ENCODE results near the gene IRF2BP1. TPM values are rescaled to one million over a fixed set of nuclear protein-coding genes. Genes with fewer than 3 reads are reported as not detected.
"Not testable (repeated sequence)": the region's sequence is repeated elsewhere in the genome, so short reads cannot be mapped to it uniquely, and the experiment has no call there.

The IRF2BP1 gene
- total and polyA plus RNA-seq, 11 donors = 13.6 to 40.0 (median 19.2) TPM

GRCh38 chr19:45870798-45871197, 15.1 kb downstream of the IRF2BP1 start:
- ATAC-seq = no peak
- Histone ChIP-seq H3K9me3 (no peaks in the 10 kb centered on the region), H3K4me3 (no peak overlapping the region), H3K36me3 (no peaks in the 10 kb centered on the region), H3K4me1 (no peaks in the 10 kb centered on the region), H3K27ac (no peak overlapping the region), H3K27me3 (peaks cover 0 to 8% (median 0%) of the 10 kb centered on the region in 9 donors)
- DNase-seq = no peak
- intact Hi-C loops (cut with DNase I) = no loop called here
- no peak for TF ChIP-seq POLR2A (IDR thresholded peaks at IDR 0.05)
- TF ChIP-seq CTCF (IDR thresholded peaks at IDR 0.05) = no peak
- 81 to 88% (median 87%) methylated on average over 5 of the region's 5 CpGs for WGBS, 4 donors

GRCh38 chr19:45867241-45867640, 18.7 kb downstream of the IRF2BP1 start:
- WGBS, 4 donors = 59 to 74% (median 65%) methylated on average over 4 of the region's 4 CpGs
- ATAC-seq; H3K9me3 ChIP-seq; DNase-seq; H3K36me3 ChIP-seq; H3K4me3 ChIP-seq; intact Hi-C loops (cut with DNase I); H3K27ac ChIP-seq: not testable (repeated sequence)
- peaks cover 8 to 27% (median 16%) of the 10 kb centered on the region in 9 donors for H3K27me3 ChIP-seq
- H3K4me1 ChIP-seq = peaks cover 0 to 17% (median 10%) of the 10 kb centered on the region in 12 donors

- Histone ChIP-seq H3K27ac (no peak overlapping the region), H3K4me3 (no peak overlapping the region), H3K4me1 (peaks cover 0 to 24% (median 16%) of the 10 kb centered on the region in 12 donors), H3K27me3 (peaks cover 8 to 27% (median 16%) of the 10 kb centered on the region in 9 donors), H3K36me3 (peaks cover 0 to 2% (median 0%) of the 10 kb centered on the region in 9 donors), H3K9me3 (no peaks in the 10 kb centered on the region)
- WGBS, 4 donors = 43 to 61% (median 54%) methylated on average over 9 to 11 of the region's 11 CpGs
- no peak for TF ChIP-seq CTCF (IDR thresholded peaks at IDR 0.05)
- no peak for TF ChIP-seq POLR2A (IDR thresholded peaks at IDR 0.05)
- no peak for ATAC-seq
- DNase-seq = peak in 1 of 5 donors; percentile 36
- intact Hi-C loops (cut with DNase I) = no loop called here
These were observed 19.4 kb downstream of the IRF2BP1 start for GRCh38 chr19:45866400-45867176.

GRCh38 chr19:45865269-45865948, 20.5 kb downstream of the IRF2BP1 start:
- Histone ChIP-seq H3K36me3 (peaks cover 0 to 11% (median 3%) of the 10 kb centered on the region in 9 donors), H3K4me1 (peaks cover 0 to 28% (median 21%) of the 10 kb centered on the region in 12 donors), H3K27ac (no peak overlapping the region), H3K27me3 (peaks cover 8 to 27% (median 16%) of the 10 kb centered on the region in 9 donors), H3K4me3 (no peak overlapping the region), H3K9me3 (no peaks in the 10 kb centered on the region)
- TF ChIP-seq CTCF (IDR thresholded peaks at IDR 0.05) (no peak), POLR2A (IDR thresholded peaks at IDR 0.05) (no peak)
- DNase-seq (peak in 1 of 5 donors; percentile 7), ATAC-seq (no peak)
- intact Hi-C loops (cut with DNase I) = no loop called here
- 62 to 69% (median 66%) methylated on average over 9 of the region's 9 CpGs for WGBS, 4 donors
